ENCODE data around the gene PIK3R3. TPM values are rescaled to one million over a fixed set of nuclear protein-coding genes. Genes with fewer than 3 reads are reported as not detected.

The PIK3R3 gene
- polyA plus RNA-seq, 2 of the 4 experiments (the other 2 are of a cell fraction), result 2.1 to 2.2 TPM

- no peak for ATAC-seq
- ChIA-PET POLR2A (no interaction called here), CTCF (no interaction called here)
- no peak overlapping the region for H3K27ac ChIP-seq
- FAIRE-seq, result no peak
- no peak for DNase-seq (ENCODE audit: low read depth in 1 of 2, low spot score in 1 of 2)
- H3K4me1 ChIP-seq, result no peaks in the 10 kb centered on the region
- no peaks in the 10 kb centered on the region for H3K9me3 ChIP-seq
- no peak overlapping the region for H3K4me2 ChIP-seq
- TF ChIP-seq CEBPB (IDR thresholded peaks at IDR 0.05) (peak; percentile 36 to 69; a peak in 3 of 4 replicates), E2F6 (IDR thresholded peaks at IDR 0.05; ENCODE audit: borderline replicate concordance, low read depth) (no peak)
- WGBS (ENCODE audit: missing lambda C conversion rate), result 90% methylated on average over 4 of the region's 4 CpGs
- H3K4me3 ChIP-seq, result no peak overlapping the region
Measured at GRCh38 chr1:46077644-46078043, 54.8 kb downstream of the PIK3R3 start.

- H3K4me2 ChIP-seq, result no peak overlapping the region
- WGBS (ENCODE audit: missing lambda C conversion rate), result 80% methylated on average over 2 of the region's 2 CpGs
- no peak overlapping the region for H3K27ac ChIP-seq
- H3K4me3 ChIP-seq, result no peak overlapping the region
- no peak for ATAC-seq
- no peak for FAIRE-seq
- DNase-seq (ENCODE audit: low read depth in 1 of 2, low spot score in 1 of 2), result no peak
- no peaks in the 10 kb centered on the region for H3K4me1 ChIP-seq
- TF ChIP-seq MAZ (IDR thresholded peaks at IDR 0.05; ENCODE audit: borderline replicate concordance, low read depth, low read length), result no peak
- no peak for TF ChIP-seq HOXB5 (CRISPR knock-in tag; IDR thresholded peaks at IDR 0.05)
- TF ChIP-seq EP300 (IDR thresholded peaks at IDR 0.05), result no peak
- TF ChIP-seq MAFK (IDR thresholded peaks at IDR 0.05; ENCODE audit: partially characterized antibody), result peak; percentile 76
- ChIA-PET CTCF (interaction anchor here (1.1 to 1.2 kb wide), 2 partner anchors 41 to 147 kb away, joined by 3 to 4 read pairs; no protein-coding TSS in a partner anchor), POLR2A (no interaction called here)
- H3K9me3 ChIP-seq, result no peaks in the 10 kb centered on the region
Measured at GRCh38 chr1:46076343-46076742, 56.1 kb downstream of the PIK3R3 start.

- DNase-seq (ENCODE audit: low read depth in 1 of 2, low spot score in 1 of 2), result no peak
- Histone ChIP-seq H3K4me2 (no peak overlapping the region), H3K4me3 (no peak overlapping the region), H3K4me1 (no peaks in the 10 kb centered on the region), H3K27ac (no peak overlapping the region), H3K9me3 (no peaks in the 10 kb centered on the region)
- POLR2A ChIA-PET, result no interaction called here
- ATAC-seq, result no peak
- CTCF ChIA-PET, result no interaction called here
- FAIRE-seq, result no peak
- TF ChIP-seq ZC3H11A (IDR thresholded peaks at IDR 0.05) (no peak), RAD21 (conservative IDR thresholded peaks at IDR 0.05 in 1 of 2, IDR thresholded peaks at IDR 0.05 in 1 of 2) (no peak), JUNB (IDR thresholded peaks at IDR 0.05) (no peak), RNF2 (IDR thresholded peaks at IDR 0.05; ENCODE audit: borderline replicate concordance, low read depth) (no peak), FOXS1 (CRISPR knock-in tag; IDR thresholded peaks at IDR 0.05) (no peak), CEBPB (IDR thresholded peaks at IDR 0.05) (no peak), RARB (CRISPR knock-in tag; IDR thresholded peaks at IDR 0.05) (no peak), RCOR1 (IDR thresholded peaks at IDR 0.05; ENCODE audit: low read depth, low read length) (no peak), NR3C1 (IDR thresholded peaks at IDR 0.05) (no peak), SREBF2 (IDR thresholded peaks at IDR 0.05) (no peak), ZSCAN20 (CRISPR knock-in tag; IDR thresholded peaks at IDR 0.05) (no peak), HES2 (IDR thresholded peaks at IDR 0.05) (no peak), NFE2L2 (conservative IDR thresholded peaks at IDR 0.05; ENCODE audit: low read length) (no peak), POLR2A (IDR thresholded peaks at IDR 0.05; ENCODE audit: low read length) (no peak), CBX2 (IDR thresholded peaks at IDR 0.05; ENCODE audit: borderline replicate concordance, low read depth) (no peak), SMC3 (IDR thresholded peaks at IDR 0.05) (no peak), E2F6 (IDR thresholded peaks at IDR 0.05; ENCODE audit: borderline replicate concordance, low read depth) (no peak)
- 93% methylated on average over 1 of the region's 1 CpG for WGBS (ENCODE audit: missing lambda C conversion rate)
Measured at GRCh38 chr1:46072975-46073374, 59.5 kb downstream of the PIK3R3 start.

All from A549 (cell line).